ENCODE measurements around the gene ROCK2.
A peak's percentile ranks its signal among the peaks of the same experiment; 100 is the strongest.

The ROCK2 gene

GRCh38 chr2:11309706-11310105 is 34.7 kb downstream of the ROCK2 start:
- DNase-seq (ENCODE audit: extremely low read depth, low read depth), result no peak
- no peak for TF ChIP-seq CTCF (IDR thresholded peaks at IDR 0.05; ENCODE audit: low read depth, low read length)

- DNase-seq (ENCODE audit: extremely low read depth, low read depth), result no peak
- no peak for TF ChIP-seq CTCF (IDR thresholded peaks at IDR 0.05; ENCODE audit: low read depth, low read length)
These were observed 36.5 kb downstream of the ROCK2 start for GRCh38 chr2:11307764-11308415.

- TF ChIP-seq CTCF (IDR thresholded peaks at IDR 0.05; ENCODE audit: low read depth, low read length), result no peak
These were observed 38.5 kb downstream of the ROCK2 start for GRCh38 chr2:11305958-11306357.

GRCh38 chr2:11305338-11305737 is 39.1 kb downstream of the ROCK2 start:
- TF ChIP-seq CTCF (IDR thresholded peaks at IDR 0.05; ENCODE audit: low read depth, low read length), result no peak
- DNase-seq (ENCODE audit: extremely low read depth, low read depth), result no peak

More at GRCh38 chr2:11305958-11306357, 38.5 kb downstream of the ROCK2 start:
- DNase-seq (ENCODE audit: extremely low read depth, low read depth), result peak; percentile 69

GRCh38 chr2:11304476-11304875 is 40.0 kb downstream of the ROCK2 start:
- no peak for TF ChIP-seq CTCF (IDR thresholded peaks at IDR 0.05; ENCODE audit: low read depth, low read length)
- no peak for DNase-seq (ENCODE audit: extremely low read depth, low read depth)

- TF ChIP-seq CTCF (IDR thresholded peaks at IDR 0.05; ENCODE audit: low read depth, low read length), result no peak
- no peak for DNase-seq (ENCODE audit: extremely low read depth, low read depth)
These were observed 41.0 kb downstream of the ROCK2 start for GRCh38 chr2:11303290-11304013.

- no peak for TF ChIP-seq CTCF (IDR thresholded peaks at IDR 0.05; ENCODE audit: low read depth, low read length)
- no peak for DNase-seq (ENCODE audit: extremely low read depth, low read depth)
These were observed 45.0 kb downstream of the ROCK2 start for GRCh38 chr2:11299439-11299838.

All from AG09319 (cell line).